ENCODE results near the gene JAKMIP1.

DNA sequence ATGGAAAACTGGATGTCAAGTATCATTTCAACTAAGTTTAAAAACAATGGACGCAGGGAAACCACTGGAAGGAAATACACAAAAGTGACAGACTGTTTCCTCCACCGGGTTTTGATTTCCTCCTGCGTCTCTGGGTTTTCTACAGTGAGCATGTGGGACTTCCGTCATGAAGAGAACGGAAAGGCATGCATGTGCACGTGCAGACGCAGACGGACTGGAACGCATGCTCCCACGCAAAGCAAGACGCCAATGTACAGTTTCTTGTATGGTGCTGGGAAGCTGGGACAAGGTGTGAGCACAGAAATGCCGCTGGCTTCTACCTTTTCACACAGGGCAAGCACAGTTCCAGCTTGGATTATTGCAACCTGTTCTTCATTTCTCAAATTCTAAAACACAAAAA is 151.8 kb downstream of the JAKMIP1 start:
- TF ChIP-seq POLR2A (IDR thresholded peaks at IDR 0.05; ENCODE audit: low read depth, low read length) (no peak), POLR2AphosphoS5 (IDR thresholded peaks at IDR 0.05; ENCODE audit: low read depth, low read length) (no peak), TAF1 (IDR thresholded peaks at IDR 0.05; ENCODE audit: low read depth, low read length) (no peak), POU2F2 (IDR thresholded peaks at IDR 0.05; ENCODE audit: low read depth, low read length) (no peak)
